HEK293T (cell line): Measurements from ENCODE around the gene TMC8.

Experiments
- ARNT ChIP-seq: fragments of 450-650 bp; IDR thresholded peaks from 2 replicates; pipeline ENCODE4 v1.6.1; 2017; ENCODE audit warnings: mild to moderate bottlenecking
- BHLHE40 ChIP-seq: fragments of 450-650 bp; IDR thresholded peaks from 2 replicates; pipeline ENCODE4 v1.6.1; 2016; ENCODE audit warnings: mild to moderate bottlenecking, moderate library complexity, borderline replicate concordance
- ELF4 ChIP-seq: fragments of 450-650 bp; IDR thresholded peaks from 2 replicates; pipeline ENCODE4 v1.6.1; 2017; ENCODE audit warnings: antibody characterized with exemption
- FOXA1 ChIP-seq: fragments of 450-650 bp; IDR thresholded peaks from 2 replicates; pipeline ENCODE4 v1.6.1; 2016; ENCODE audit warnings: mild to moderate bottlenecking
- FOXK2 ChIP-seq: fragments of 450-650 bp; IDR thresholded peaks from 2 replicates; pipeline ENCODE4 v1.6.1; 2016; ENCODE audit warnings: mild to moderate bottlenecking
- HDGF ChIP-seq: fragments of 450-650 bp; IDR thresholded peaks from 2 replicates; pipeline ENCODE4 v1.6.1; 2017; ENCODE audit warnings: antibody characterized with exemption, borderline replicate concordance
- NFRKB ChIP-seq: fragments of 450-650 bp; IDR thresholded peaks from 2 replicates; pipeline ENCODE4 v1.6.1; 2016; ENCODE audit warnings: mild to moderate bottlenecking, moderate library complexity
- PKNOX1 ChIP-seq: fragments of 450-650 bp; IDR thresholded peaks from 2 replicates; pipeline ENCODE4 v1.6.1; 2016
- SP1 ChIP-seq: fragments of 450-650 bp; IDR thresholded peaks from 2 replicates; pipeline ENCODE4 v1.6.1; 2017
- SUZ12 ChIP-seq: fragments of 450-650 bp; IDR thresholded peaks from 2 replicates; pipeline ENCODE4 v1.6.1; 2016; ENCODE audit warnings: mild to moderate bottlenecking
- ZNF384 ChIP-seq: fragments of 450-650 bp; IDR thresholded peaks from 2 replicates; pipeline ENCODE4 v1.6.1; 2016

DNA sequence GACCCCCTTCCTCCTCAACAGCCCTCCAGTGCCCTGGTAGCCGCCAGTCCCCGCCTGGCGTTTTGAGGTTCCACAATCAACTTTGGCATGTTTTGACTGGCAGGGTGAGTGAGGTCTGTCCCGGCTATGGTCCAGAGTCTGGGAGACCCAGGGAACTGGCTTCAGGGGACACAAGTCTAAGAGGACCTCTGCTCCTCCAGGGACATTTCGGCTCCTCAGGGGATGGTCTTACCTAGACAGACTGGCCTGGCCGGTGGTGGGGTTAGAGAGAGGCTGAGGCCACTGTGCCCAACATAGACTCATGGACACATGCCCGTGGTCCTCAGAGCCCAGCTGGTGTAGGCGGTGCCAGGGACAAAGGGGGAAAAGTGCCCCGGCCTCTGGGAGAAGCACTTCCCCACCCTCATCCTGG, 2.2 kb downstream of the TMC8 start:
- TF ChIP-seq ARNT (no peak), ELF4 (no peak), FOXK2 (no peak), BHLHE40 (no peak), NFRKB (no peak), SUZ12 (no peak), PKNOX1 (no peak), HDGF (no peak), FOXA1 (no peak), ZNF384 (no peak), SP1 (no peak)
